ENCODE results near the gene MTERF4.

The MTERF4 gene

GRCh38 chr2:241087420-241088268 is 14.4 kb downstream of the MTERF4 start:
- no peak for DNase-seq

GRCh38 chr2:241084856-241085444 is 17.1 kb downstream of the MTERF4 start:
- DNase-seq, result no peak

- no peak for DNase-seq
Measured at GRCh38 chr2:241083091-241083415, 19.0 kb downstream of the MTERF4 start.

- no peak for DNase-seq
Measured at GRCh38 chr2:241082341-241083090, 19.6 kb downstream of the MTERF4 start.

GRCh38 chr2:241081643-241082340 is 20.3 kb downstream of the MTERF4 start:
- no peak for DNase-seq

- no peak for DNase-seq
Measured at GRCh38 chr2:241081190-241081642, 20.9 kb downstream of the MTERF4 start.

- DNase-seq, result no peak
Measured at GRCh38 chr2:241080405-241081189, 21.5 kb downstream of the MTERF4 start.

GRCh38 chr2:241074901-241075540 is 27.1 kb downstream of the MTERF4 start:
- no peak for DNase-seq

GRCh38 chr2:241074065-241074818 is 27.8 kb downstream of the MTERF4 start:
- DNase-seq, result no peak

- DNase-seq, result no peak
Measured at GRCh38 chr2:241073166-241074064, 28.7 kb downstream of the MTERF4 start.

- DNase-seq, result no peak
Measured at GRCh38 chr2:241072553-241073165, 29.4 kb downstream of the MTERF4 start.

- DNase-seq, result no peak
Measured at GRCh38 chr2:241072151-241072550, 29.9 kb downstream of the MTERF4 start.

- no peak for DNase-seq
Measured at GRCh38 chr2:241071677-241072111, 30.4 kb downstream of the MTERF4 start.

- DNase-seq, result no peak
Measured at GRCh38 chr2:241070811-241071676, 31.0 kb downstream of the MTERF4 start.

- DNase-seq, result no peak
Measured at GRCh38 chr2:241070361-241070760, 31.7 kb downstream of the MTERF4 start.

GRCh38 chr2:241069821-241070281 is 32.2 kb downstream of the MTERF4 start:
- no peak for DNase-seq

- no peak for DNase-seq
Measured at GRCh38 chr2:241068942-241069810, 32.9 kb downstream of the MTERF4 start.

Data from activated CD4-positive, alpha-beta T cell treated with anti-CD3 and anti-CD28 coated beads for 4 hours (primary cell).